Astrocyte (in vitro differentiated cells and primary cell): ENCODE measurements around the gene COMMD7. TPM values are rescaled to one million over a fixed set of nuclear protein-coding genes. Genes with fewer than 3 reads are reported as not detected.

Experiments used
- DNase-seq: peaks from one replicate; pipeline ENCODE4 v3.0.0-alpha.2; 2010; ENCODE audit warnings: low read depth
- FAIRE-seq: peaks from 2 replicates; lab custom pipeline; 2011; peaks lifted over from hg19 to GRCh38; lab: Jason Lieb, UNC
- H2AFZ ChIP-seq: 2 replicates; pipeline ENCODE4 v1.6.0; 2012; ENCODE audit warnings: low read depth, low read length, inconsistent platforms
- H3K27ac ChIP-seq: 2 replicates; pipeline ENCODE4 v1.5.1; 2011; ENCODE audit warnings: low read depth, low read length, inconsistent platforms
- H3K27me3 ChIP-seq: 2 replicates; pipeline ENCODE4 v1.6.0; 2011; ENCODE audit warnings: low read length, inconsistent platforms; ENCODE audit not compliant: insufficient read depth
- H3K36me3 ChIP-seq: 2 replicates; pipeline ENCODE4 v1.5.1; 2011; ENCODE audit warnings: low read length, inconsistent platforms; ENCODE audit not compliant: insufficient read depth
- H3K4me1 ChIP-seq: 2 replicates; pipeline ENCODE4 v1.5.1; 2011; ENCODE audit warnings: low read length, inconsistent platforms; ENCODE audit not compliant: insufficient read depth
- H3K4me2 ChIP-seq: 2 replicates; pipeline ENCODE4 v1.6.0; 2012; ENCODE audit warnings: low read length, inconsistent platforms
- H3K4me3 ChIP-seq: 2 replicates; pipeline ENCODE4 v1.5.1; 2011; ENCODE audit warnings: low read depth, mild to moderate bottlenecking, low read length, inconsistent platforms; ENCODE audit not compliant: insufficient read depth
- H3K79me2 ChIP-seq: 2 replicates; pipeline ENCODE4 v1.6.0; 2012; ENCODE audit warnings: mild to moderate bottlenecking, low read length, inconsistent platforms; ENCODE audit not compliant: insufficient read depth
- H3K9ac ChIP-seq: 2 replicates; pipeline ENCODE4 v1.6.0; 2012; ENCODE audit warnings: mild to moderate bottlenecking, low read length, inconsistent platforms
- H3K9me3 ChIP-seq: 2 replicates; pipeline ENCODE4 v1.5.1; 2012; ENCODE audit warnings: low read depth, mild to moderate bottlenecking, low read length, inconsistent platforms; ENCODE audit not compliant: insufficient read depth
- H4K20me1 ChIP-seq: 2 replicates; pipeline ENCODE4 v1.6.0; 2012; ENCODE audit warnings: low read length, inconsistent platforms; ENCODE audit not compliant: insufficient read depth
- H3K27ac Mint-ChIP-seq: one replicate; pipeline ENCODE4 v1.8.0; 2021; ENCODE audit warnings: mild to moderate bottlenecking, mixed read lengths; ENCODE audit not compliant: unreplicated experiment
- H3K27me3 Mint-ChIP-seq: one replicate; pipeline ENCODE4 v1.8.0; 2021; ENCODE audit warnings: low read depth, mixed read lengths; ENCODE audit not compliant: unreplicated experiment
- H3K36me3 Mint-ChIP-seq: one replicate; pipeline ENCODE4 v1.8.0; 2021; ENCODE audit warnings: low read depth, mixed read lengths; ENCODE audit not compliant: unreplicated experiment
- H3K4me1 Mint-ChIP-seq: one replicate; pipeline ENCODE4 v1.8.0; 2021; ENCODE audit warnings: low read depth, mixed read lengths; ENCODE audit not compliant: unreplicated experiment
- H3K4me3 Mint-ChIP-seq: one replicate; pipeline ENCODE4 v1.8.0; 2021; ENCODE audit warnings: mild to moderate bottlenecking, moderate library complexity, mixed read lengths; ENCODE audit not compliant: unreplicated experiment
- H3K9me3 Mint-ChIP-seq: one replicate; pipeline ENCODE4 v1.8.0; 2021; ENCODE audit warnings: mild to moderate bottlenecking, mixed read lengths; ENCODE audit not compliant: unreplicated experiment
- EZH2 ChIP-seq: IDR thresholded peaks from 2 replicates; pipeline ENCODE4 v1.6.1; 2012; ENCODE audit warnings: mild to moderate bottlenecking, low read length, inconsistent platforms; ENCODE audit not compliant: insufficient read depth
- total RNA-seq: library from RNA; stranded (reverse); gene quantifications from 2 replicates; pipeline ENCODE4 v1.2.1, GENCODE V29; 2021
- TF ChIP-seq, protein P1 (sequence below): IDR thresholded peaks from 2 replicates; pipeline ENCODE4 v1.5.1; 2011; ENCODE audit warnings: low read depth, mild to moderate bottlenecking, inconsistent platforms, low read length, moderate library complexity; ENCODE audit not compliant: insufficient read depth

The COMMD7 gene
- total RNA-seq, 1 donor from 2014 or later, result 38.9 TPM

DNA sequence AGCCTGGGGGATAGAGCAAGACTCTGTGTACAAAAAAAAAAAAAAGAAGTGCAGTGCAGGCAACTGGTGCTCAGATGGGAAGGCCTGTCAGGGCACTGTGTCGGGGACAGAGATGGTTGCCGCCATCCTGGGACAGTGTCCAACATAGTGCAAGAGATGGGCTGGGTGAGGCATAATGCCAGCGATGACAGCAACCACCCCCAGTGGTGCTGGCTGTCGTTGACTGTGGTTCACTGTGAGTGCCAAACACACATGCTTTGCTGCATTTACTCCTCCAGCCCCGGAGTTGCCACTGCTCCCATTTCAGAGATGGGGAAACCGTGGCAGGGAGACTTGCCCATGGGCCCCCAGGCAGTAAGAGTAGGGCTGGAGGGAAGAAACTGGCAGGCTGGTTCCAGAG is 64.3 kb downstream of the COMMD7 start:
- Histone ChIP-seq H4K20me1 (no peaks in the 10 kb centered on the region), H3K9me3 (no peaks in the 10 kb centered on the region), H3K27ac (no peak overlapping the region), H3K79me2 (no peaks in the 10 kb centered on the region), H3K27me3 (no peaks in the 10 kb centered on the region), H3K4me1 (peaks cover 13% of the 10 kb centered on the region), H3K4me2 (no peak overlapping the region), H2AFZ (no peak overlapping the region), H3K36me3 (no peaks in the 10 kb centered on the region), H3K9ac (no peak overlapping the region), H3K4me3 (no peak overlapping the region)
- no peaks in the 10 kb centered on the region for H3K9me3 Mint-ChIP-seq
- peaks cover 14% of the 10 kb centered on the region for H3K4me1 Mint-ChIP-seq
- DNase-seq (peak; percentile 19), FAIRE-seq (no peak)
- H3K27me3 Mint-ChIP-seq, result peaks cover 9% of the 10 kb centered on the region
- no peak overlapping the region for H3K27ac Mint-ChIP-seq
- no peaks in the 10 kb centered on the region for H3K36me3 Mint-ChIP-seq
- H3K4me3 Mint-ChIP-seq, result no peak overlapping the region
- TF ChIP-seq, protein P1, sequence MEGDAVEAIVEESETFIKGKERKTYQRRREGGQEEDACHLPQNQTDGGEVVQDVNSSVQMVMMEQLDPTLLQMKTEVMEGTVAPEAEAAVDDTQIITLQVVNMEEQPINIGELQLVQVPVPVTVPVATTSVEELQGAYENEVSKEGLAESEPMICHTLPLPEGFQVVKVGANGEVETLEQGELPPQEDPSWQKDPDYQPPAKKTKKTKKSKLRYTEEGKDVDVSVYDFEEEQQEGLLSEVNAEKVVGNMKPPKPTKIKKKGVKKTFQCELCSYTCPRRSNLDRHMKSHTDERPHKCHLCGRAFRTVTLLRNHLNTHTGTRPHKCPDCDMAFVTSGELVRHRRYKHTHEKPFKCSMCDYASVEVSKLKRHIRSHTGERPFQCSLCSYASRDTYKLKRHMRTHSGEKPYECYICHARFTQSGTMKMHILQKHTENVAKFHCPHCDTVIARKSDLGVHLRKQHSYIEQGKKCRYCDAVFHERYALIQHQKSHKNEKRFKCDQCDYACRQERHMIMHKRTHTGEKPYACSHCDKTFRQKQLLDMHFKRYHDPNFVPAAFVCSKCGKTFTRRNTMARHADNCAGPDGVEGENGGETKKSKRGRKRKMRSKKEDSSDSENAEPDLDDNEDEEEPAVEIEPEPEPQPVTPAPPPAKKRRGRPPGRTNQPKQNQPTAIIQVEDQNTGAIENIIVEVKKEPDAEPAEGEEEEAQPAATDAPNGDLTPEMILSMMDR, result no peak
- no peak for TF ChIP-seq EZH2

DNA sequence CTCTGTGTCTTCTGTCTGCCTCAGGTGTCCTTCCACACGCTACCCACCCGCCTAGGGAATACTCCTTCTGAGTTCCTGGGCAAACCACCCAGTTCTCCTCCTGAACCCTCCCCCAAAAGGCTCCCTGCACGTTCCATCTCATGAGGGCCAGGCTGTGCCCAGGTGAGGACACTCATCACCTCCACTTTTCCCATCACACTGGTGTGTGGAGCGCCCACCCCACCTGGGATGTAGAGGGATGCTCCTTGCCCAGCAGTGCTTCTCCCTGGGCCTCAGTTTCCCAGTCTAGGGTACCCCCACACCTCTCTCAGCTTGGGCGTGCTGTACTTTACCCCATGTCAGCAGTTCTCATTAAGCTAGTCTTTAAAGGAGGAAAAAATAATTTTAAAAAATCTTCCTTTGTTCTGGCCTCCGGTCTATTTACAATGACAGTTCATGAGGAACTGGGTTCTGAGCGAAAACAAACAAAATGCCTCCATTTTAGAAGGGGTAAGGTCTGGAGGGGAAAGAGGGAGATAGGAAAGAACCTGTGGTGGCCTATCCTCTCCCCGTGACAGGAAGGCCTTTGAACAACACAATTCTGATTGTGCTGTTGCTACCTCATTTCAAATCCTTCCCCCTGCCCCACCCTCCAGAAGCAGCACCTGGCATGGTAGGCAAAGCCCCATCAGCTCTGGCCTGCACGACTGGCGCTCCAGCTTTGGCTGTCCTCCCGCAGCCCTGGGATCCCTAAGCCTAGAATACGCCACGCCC is 67.9 kb downstream of the COMMD7 start:
- H2AFZ ChIP-seq, result no peak overlapping the region
- H3K36me3 Mint-ChIP-seq, result no peaks in the 10 kb centered on the region
- H3K4me2 ChIP-seq, result no peak overlapping the region
- no peaks in the 10 kb centered on the region for H3K9me3 ChIP-seq
- H3K4me1 ChIP-seq, result no peaks in the 10 kb centered on the region
- FAIRE-seq, result no peak
- H3K27ac Mint-ChIP-seq, result no peak overlapping the region
- H3K36me3 ChIP-seq, result no peaks in the 10 kb centered on the region
- H4K20me1 ChIP-seq, result no peaks in the 10 kb centered on the region
- H3K9me3 Mint-ChIP-seq, result no peaks in the 10 kb centered on the region
- H3K4me1 Mint-ChIP-seq, result peaks cover 7% of the 10 kb centered on the region
- no peaks in the 10 kb centered on the region for H3K27me3 ChIP-seq
- no peak overlapping the region for H3K4me3 ChIP-seq
- H3K79me2 ChIP-seq, result no peaks in the 10 kb centered on the region
- no peak overlapping the region for H3K9ac ChIP-seq
- TF ChIP-seq EZH2, result no peak
- TF ChIP-seq, protein P1, result no peak
- H3K27me3 Mint-ChIP-seq, result peaks cover 13% of the 10 kb centered on the region
- no peak for DNase-seq
- H3K27ac ChIP-seq, result no peak overlapping the region
- H3K4me3 Mint-ChIP-seq, result no peak overlapping the region

DNA sequence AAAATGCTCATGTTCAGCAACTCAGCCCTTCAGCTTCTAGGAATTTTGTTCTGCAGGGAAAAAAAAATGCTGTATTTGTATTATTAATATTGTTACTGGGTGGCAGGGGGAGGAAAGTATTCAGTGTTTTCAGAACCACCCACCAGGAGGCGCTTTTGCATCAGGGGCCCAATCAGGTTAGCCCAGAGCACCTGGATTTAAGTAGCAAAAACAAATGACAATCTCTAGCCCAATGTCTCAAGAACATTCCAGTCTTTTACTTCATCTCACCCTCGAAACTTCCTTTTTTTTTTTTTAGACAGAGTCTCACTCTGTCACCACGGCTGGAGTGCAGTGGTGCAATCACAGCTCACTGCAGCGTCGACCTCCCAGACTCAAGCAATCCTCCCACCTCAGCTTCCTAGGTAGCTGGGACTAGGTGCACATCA is 68.9 kb downstream of the COMMD7 start:
- no peak overlapping the region for H3K27ac ChIP-seq
- DNase-seq, result peak; percentile 23

More for the DNA sequence above, 68.9 kb downstream of the COMMD7 start:
- no peaks in the 10 kb centered on the region for H3K36me3 Mint-ChIP-seq
- no peak overlapping the region for H3K4me2 ChIP-seq
- H3K4me1 ChIP-seq, result no peaks in the 10 kb centered on the region
- H3K4me3 ChIP-seq, result no peak overlapping the region
- H3K27me3 Mint-ChIP-seq, result peaks cover 13% of the 10 kb centered on the region
- H2AFZ ChIP-seq, result no peak overlapping the region
- H3K27ac Mint-ChIP-seq, result no peak overlapping the region
- H3K9me3 ChIP-seq, result no peaks in the 10 kb centered on the region
- H3K9me3 Mint-ChIP-seq, result no peaks in the 10 kb centered on the region
- no peaks in the 10 kb centered on the region for H3K27me3 ChIP-seq
- H4K20me1 ChIP-seq, result no peaks in the 10 kb centered on the region
- TF ChIP-seq EZH2, result no peak
- TF ChIP-seq, protein P1, result peak; percentile 81
- H3K36me3 ChIP-seq, result no peaks in the 10 kb centered on the region
- H3K9ac ChIP-seq, result no peak overlapping the region
- H3K4me1 Mint-ChIP-seq, result peaks cover 6% of the 10 kb centered on the region
- no peak for FAIRE-seq
- no peak overlapping the region for H3K4me3 Mint-ChIP-seq
- H3K79me2 ChIP-seq, result no peaks in the 10 kb centered on the region
